ENCODE results near the gene TNRC6C.

DNA sequence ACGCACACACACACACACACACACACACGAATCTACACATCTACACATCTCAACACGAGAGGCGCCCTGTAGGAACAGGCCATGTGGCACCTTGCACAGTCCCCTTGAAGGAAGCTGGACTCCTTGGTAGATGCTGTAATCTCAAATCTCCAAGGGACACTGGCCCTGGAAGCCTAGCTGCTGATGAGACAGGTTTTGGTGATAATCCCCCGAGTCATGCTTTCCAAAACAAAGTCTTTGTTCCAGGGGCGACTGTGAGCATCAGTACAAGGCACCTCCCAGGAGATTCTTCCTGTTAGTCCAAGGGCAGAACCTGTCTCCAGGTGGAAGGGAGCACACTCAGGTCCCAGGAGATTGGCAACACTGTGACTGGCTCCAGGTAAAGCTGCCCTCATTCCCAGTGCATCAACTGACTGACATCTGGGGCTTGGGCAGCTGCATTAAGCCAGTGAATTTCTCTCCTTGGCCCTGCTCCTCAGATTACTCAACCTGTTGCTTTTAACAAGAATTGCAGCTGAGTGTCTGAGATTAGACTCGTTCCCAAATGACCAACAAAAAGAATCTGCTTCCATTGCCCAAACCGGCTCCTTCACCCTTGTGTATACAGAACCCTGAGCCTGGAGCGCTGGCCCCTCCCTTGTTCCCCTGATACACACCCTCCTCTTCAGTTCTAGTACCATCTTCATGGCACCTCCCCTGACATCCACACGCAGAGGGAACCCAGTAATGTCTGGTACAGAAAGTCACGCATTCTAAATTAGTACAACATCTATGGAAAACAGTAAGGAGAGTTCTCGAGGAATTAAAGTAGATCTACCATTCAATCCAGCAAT, 13.9 kb upstream of the TNRC6C start:
- TF ChIP-seq, protein P1, sequence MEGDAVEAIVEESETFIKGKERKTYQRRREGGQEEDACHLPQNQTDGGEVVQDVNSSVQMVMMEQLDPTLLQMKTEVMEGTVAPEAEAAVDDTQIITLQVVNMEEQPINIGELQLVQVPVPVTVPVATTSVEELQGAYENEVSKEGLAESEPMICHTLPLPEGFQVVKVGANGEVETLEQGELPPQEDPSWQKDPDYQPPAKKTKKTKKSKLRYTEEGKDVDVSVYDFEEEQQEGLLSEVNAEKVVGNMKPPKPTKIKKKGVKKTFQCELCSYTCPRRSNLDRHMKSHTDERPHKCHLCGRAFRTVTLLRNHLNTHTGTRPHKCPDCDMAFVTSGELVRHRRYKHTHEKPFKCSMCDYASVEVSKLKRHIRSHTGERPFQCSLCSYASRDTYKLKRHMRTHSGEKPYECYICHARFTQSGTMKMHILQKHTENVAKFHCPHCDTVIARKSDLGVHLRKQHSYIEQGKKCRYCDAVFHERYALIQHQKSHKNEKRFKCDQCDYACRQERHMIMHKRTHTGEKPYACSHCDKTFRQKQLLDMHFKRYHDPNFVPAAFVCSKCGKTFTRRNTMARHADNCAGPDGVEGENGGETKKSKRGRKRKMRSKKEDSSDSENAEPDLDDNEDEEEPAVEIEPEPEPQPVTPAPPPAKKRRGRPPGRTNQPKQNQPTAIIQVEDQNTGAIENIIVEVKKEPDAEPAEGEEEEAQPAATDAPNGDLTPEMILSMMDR (IDR thresholded peaks at IDR 0.05): no peak
- TF ChIP-seq POLR2A (IDR thresholded peaks at IDR 0.05): no peak

All from lower leg skin (tissue), 3 donors.